Ishikawa (cell line): ENCODE measurements around the gene ZNF280B.

Experiments
- CEBPB ChIP-seq: IDR thresholded peaks from 2 replicates; pipeline ENCODE4 v1.6.1; 2012
- CREB1 ChIP-seq: IDR thresholded peaks from 2 replicates; pipeline ENCODE4 v1.6.1; 2012; ENCODE audit warnings: low read depth
- EGR1 ChIP-seq: IDR thresholded peaks from 2 replicates; pipeline ENCODE4 v1.6.1; 2012
- EP300 ChIP-seq: IDR thresholded peaks from 2 replicates; pipeline ENCODE4 v1.6.1; 2012; ENCODE audit warnings: borderline replicate concordance
- FOXM1 ChIP-seq: IDR thresholded peaks from 2 replicates; pipeline ENCODE4 v1.6.1; 2012; ENCODE audit warnings: low read depth, borderline replicate concordance
- MAX ChIP-seq: IDR thresholded peaks from 2 replicates; pipeline ENCODE4 v1.6.1; 2012
- NFIC ChIP-seq: IDR thresholded peaks from 2 replicates; pipeline ENCODE4 v1.6.1; 2012
- RAD21 ChIP-seq: IDR thresholded peaks from 2 replicates; pipeline ENCODE4 v1.6.1; 2012; ENCODE audit warnings: low read depth
- REST ChIP-seq: IDR thresholded peaks from 2 replicates; pipeline ENCODE4 v1.6.1; 2012; ENCODE audit warnings: low read depth, mild to moderate bottlenecking
- TAF1 ChIP-seq: IDR thresholded peaks from 2 replicates; pipeline ENCODE4 v1.6.1; 2012; ENCODE audit warnings: low read depth, mild to moderate bottlenecking
- TCF12 ChIP-seq: IDR thresholded peaks from 2 replicates; pipeline ENCODE4 v1.6.1; 2012; ENCODE audit warnings: low read depth
- TEAD4 ChIP-seq: IDR thresholded peaks from 2 replicates; pipeline ENCODE4 v1.6.1; 2012
- USF1 ChIP-seq: IDR thresholded peaks from 2 replicates; pipeline ENCODE4 v1.6.1; 2012
- YY1 ChIP-seq: IDR thresholded peaks from 2 replicates; pipeline ENCODE4 v1.6.1; 2012; ENCODE audit warnings: low read depth

- TF ChIP-seq CREB1, result no peak
- TF ChIP-seq EP300, result no peak
- TF ChIP-seq TCF12, result no peak
- no peak for TF ChIP-seq YY1
- TF ChIP-seq REST, result no peak
- no peak for TF ChIP-seq EGR1
- TF ChIP-seq MAX, result no peak
- no peak for TF ChIP-seq TAF1
- TF ChIP-seq FOXM1, result no peak
- TF ChIP-seq CEBPB, result no peak
- TF ChIP-seq TEAD4, result no peak
- no peak for TF ChIP-seq RAD21
- no peak for TF ChIP-seq NFIC
- TF ChIP-seq USF1, result no peak
Measured at GRCh38 chr22:22507743-22508273, 734 bp downstream of the ZNF280B start.
